OCI-LY1 (cell line): ENCODE data around the gene ANP32A.

ENCODE experiments used
- CTCF ChIP-seq: fragments of 200-600 bp; sonication (generic), shearing (Covaris generic); IDR thresholded peaks from 2 replicates; pipeline ENCODE4 v1.5.1; 2017; ENCODE audit warnings: mild to moderate bottlenecking, antibody characterized with exemption, low read length, moderate library complexity, mixed read lengths
- EZH2 ChIP-seq: fragments of 200-600 bp; sonication (generic), shearing (Covaris generic); IDR thresholded peaks from 2 replicates; pipeline ENCODE4 v1.8.0; 2017; ENCODE audit warnings: borderline replicate concordance, mixed run types, mild to moderate bottlenecking, antibody characterized with exemption, low read length, moderate library complexity, mixed read lengths

- no peak for TF ChIP-seq CTCF
- TF ChIP-seq EZH2 = no peak
Measured at GRCh38 chr15:68764090-68764489, 56.6 kb downstream of the ANP32A start.
